ENCODE data around the gene ZNF345.

GRCh38 chr19:36916991-36917390 is 66.3 kb downstream of the ZNF345 start:
- TF ChIP-seq CTCF (IDR thresholded peaks at IDR 0.05) (no peak), GATA2 (CRISPR knock-in tag; IDR thresholded peaks at IDR 0.05) (no peak), USF2 (IDR thresholded peaks at IDR 0.05; ENCODE audit: borderline replicate concordance, low read depth, low read length) (no peak)
